CD4-positive, alpha-beta T cell treated with Interferon gamma for 1 hour (primary cell): ENCODE data around the gene PLAAT5.
"Not testable (repeated sequence)": the region's sequence is repeated elsewhere in the genome, so short reads cannot be mapped to it uniquely, and the experiment has no call there.

Experiments
- DNase-seq: peaks from one replicate; pipeline ENCODE4 v3.0.0-alpha.2; 2020

Gene PLAAT5

DNA sequence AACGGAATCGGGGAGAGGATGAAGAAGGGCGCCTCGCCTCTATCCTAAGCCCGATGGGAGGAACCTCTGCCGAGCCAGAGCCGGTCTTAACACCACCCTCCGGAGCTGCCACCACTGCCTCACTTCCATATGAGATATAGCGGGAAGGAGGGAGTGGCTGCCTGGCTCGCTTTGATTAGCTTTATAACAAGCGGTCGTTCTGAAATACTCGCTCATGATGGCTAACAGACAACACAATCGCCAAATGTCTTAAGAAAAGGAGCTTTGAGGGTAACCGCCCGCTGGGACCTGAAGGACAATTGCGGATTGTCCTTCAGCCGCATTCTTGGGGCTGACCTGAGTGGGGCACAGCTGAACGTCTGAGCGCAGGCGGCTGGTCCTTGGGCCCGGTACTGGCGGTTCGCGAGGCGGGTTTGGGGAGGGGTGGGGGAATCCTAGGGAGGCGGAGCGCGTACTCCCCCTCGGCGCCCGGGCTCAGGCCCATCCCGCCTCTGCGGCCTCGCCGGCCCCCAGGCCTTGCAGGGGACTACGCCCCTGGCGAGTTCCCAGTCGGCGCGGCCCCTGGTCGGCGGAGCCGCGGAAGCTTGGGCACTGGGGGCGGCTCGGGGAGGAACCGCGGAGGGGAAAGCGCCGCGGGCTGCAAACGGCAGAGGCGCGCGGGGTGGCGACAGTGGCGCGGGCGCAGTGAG is at the start of gene PLAAT5:
PLAAT5 (minus strand) TSS at position 617 of the 689 bp plus-strand sequence; CDS start at position 484, 133 bp downstream.
- DNase-seq: no peak

GRCh38 chr11:63537293-63538101 is 46.5 kb upstream of the PLAAT5 start:
- peak; percentile 38 for DNase-seq

GRCh38 chr11:63536669-63537292 is 45.8 kb upstream of the PLAAT5 start, which contains the start of gene PLAAT4:
Gene PLAAT4, plus strand, starts transcription at chr11:63536808. Its CDS starts 61 bp downstream, at chr11:63536869.
- DNase-seq: peak; percentile 37

GRCh38 chr11:63535734-63536133 is 44.8 kb upstream of the PLAAT5 start:
- DNase-seq: peak; percentile 18

- DNase-seq: peak; percentile 25
Observed at GRCh38 chr11:63534895-63535461, 44.0 kb upstream of the PLAAT5 start.

DNA sequence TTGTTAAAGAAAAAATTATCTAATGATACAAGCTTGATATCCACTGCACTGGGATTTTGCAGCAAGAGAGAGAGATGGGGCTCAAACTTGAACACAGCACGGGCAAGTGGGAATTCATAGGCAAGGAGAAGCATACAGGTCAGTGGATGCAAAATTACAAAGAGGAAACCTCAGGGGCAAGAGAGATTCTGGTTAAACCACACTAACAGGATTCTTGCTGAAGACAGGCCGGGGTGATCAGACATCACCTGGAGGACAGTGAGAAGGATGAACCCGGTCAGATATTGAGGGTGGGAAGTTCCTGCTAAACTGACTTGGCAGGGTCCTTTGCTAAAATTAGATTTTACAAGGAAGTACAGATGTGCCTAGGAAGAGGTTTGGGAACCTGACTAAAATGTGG is 43.1 kb upstream of the PLAAT5 start:
- no peak for DNase-seq

- DNase-seq: no peak
Observed at GRCh38 chr11:63532799-63533475, 42.0 kb upstream of the PLAAT5 start.

- DNase-seq: no peak
Observed at GRCh38 chr11:63532117-63532516, 41.1 kb upstream of the PLAAT5 start.

DNA sequence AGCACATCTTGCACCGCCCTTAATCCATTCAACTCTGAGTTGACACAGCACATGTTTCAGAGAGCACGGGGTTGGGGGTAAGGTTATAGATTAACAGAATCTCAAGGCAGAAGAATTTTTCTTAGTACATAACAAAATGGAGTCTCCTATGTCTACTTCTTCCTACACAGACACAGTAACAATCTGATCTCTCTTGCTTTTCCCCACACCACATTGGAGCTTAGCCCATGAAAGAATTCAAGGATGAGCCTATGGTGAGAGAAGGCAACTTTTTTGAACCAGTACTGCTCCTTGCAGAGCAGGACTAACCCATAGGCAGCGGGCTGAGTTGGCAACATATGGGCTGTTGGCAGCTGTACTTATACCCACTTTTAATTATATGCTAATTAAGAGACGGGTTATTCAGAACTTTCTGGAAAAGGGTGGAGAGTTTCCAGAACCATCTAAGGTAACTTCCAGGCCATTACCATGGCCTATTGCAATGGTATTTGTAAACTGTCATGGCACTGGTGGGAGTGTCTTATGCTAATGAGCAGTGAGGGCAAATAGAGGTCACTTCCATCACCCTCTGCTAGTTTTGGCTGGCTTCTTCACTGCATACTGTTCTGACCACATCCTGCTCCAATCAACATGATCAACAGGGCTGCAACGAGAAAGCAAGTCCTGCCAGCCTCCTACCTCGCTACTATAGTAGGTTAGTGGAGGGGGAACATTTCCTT is 40.3 kb upstream of the PLAAT5 start:
- peak; percentile 72 for DNase-seq

DNA sequence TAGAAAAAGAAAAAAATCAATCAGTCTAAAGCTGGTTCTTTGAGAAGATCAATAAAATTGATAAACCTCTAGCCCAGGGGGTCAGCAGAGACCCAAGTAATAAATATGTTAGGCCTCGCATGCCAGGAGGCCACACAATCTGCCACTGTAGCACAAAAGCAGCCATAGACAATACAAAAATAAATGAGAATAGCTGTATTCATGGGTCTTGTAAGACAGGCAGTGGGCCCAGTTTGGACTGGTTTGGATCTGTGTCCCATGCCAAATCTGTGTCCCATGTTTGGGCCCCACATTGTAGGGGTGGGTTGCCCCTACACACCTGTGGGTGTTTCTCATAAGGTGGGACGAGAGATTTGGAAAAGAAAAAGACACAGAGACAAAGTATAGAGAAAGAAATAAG is 39.1 kb upstream of the PLAAT5 start:
- no peak for DNase-seq

- DNase-seq: not testable (repeated sequence)
Observed at GRCh38 chr11:63529373-63529772, 38.4 kb upstream of the PLAAT5 start.

DNA sequence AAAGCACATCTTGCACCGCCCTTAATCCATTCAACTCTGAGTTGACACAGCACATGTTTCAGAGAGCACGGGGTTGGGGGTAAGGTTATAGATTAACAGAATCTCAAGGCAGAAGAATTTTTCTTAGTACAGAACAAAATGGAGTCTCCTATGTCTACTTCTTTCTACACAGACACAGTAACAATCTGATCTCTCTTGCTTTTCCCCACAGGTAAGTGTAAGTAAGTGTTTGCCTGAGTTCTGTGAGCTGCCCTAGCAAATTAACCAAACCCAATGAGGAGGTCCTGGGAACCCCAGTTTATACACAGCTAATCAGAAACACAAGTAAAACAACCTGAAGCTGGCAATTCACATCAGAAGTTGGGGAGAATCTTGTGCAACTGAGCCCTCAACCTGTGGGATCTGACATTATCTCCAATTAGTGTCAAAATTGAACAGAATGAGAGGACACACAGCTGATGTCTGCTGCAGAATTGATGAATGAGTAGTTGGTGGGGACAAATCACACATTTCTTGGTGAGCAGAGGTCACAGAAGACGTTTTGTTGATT is 37.8 kb upstream of the PLAAT5 start:
- not testable (repeated sequence) for DNase-seq

GRCh38 chr11:63528156-63528555 is 37.2 kb upstream of the PLAAT5 start:
- not testable (repeated sequence) for DNase-seq

- DNase-seq: no peak
Observed at GRCh38 chr11:63527667-63528066, 36.7 kb upstream of the PLAAT5 start.

- DNase-seq: no peak
Observed at GRCh38 chr11:63523151-63523550, 32.2 kb upstream of the PLAAT5 start.

DNA sequence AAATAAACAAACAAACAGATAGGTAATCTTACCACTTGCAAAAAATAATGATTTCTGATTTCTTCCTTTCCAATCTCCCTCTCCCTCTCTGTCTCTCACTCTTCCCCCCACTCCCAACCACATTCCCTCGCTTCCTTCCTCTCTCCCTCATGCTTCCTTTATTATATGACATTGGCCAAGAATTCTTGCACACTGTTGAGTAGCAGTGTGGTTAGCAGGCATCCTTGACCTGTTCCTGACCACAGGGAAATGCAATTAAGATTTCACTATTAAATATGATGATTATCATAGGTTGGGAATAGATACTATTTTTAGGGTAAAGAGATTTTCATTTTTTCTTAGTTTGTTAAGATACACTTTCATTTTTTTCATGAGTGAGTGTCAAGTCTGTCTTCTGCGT is 30.9 kb upstream of the PLAAT5 start:
- DNase-seq: no peak

- no peak for DNase-seq
Observed at GRCh38 chr11:63520606-63521170, 29.7 kb upstream of the PLAAT5 start.

- no peak for DNase-seq
Observed at GRCh38 chr11:63518548-63518947, 27.6 kb upstream of the PLAAT5 start.

- no peak for DNase-seq
Observed at GRCh38 chr11:63517156-63517555, 26.2 kb upstream of the PLAAT5 start.

DNA sequence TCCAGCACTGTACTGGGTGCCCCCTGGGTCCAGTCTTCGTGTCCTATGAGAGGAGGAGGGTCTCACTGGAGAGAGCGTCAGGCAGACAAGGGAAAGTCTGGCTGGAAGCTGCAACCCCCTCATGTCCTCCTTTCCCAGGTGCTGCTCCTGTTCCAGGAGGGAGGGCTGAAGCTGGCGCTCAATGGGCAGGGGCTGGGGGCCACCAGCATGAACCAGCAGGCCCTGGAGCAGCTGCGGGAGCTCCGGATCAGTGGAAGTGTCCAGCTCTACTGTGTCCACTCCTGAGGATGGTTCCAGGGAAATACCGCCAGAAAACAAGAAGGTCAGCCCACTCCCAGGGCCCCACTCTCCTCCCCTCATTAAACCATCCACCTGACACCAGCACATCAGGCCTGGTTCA is 25.1 kb upstream of the PLAAT5 start:
- no peak for DNase-seq

GRCh38 chr11:63512816-63513215 is 21.8 kb upstream of the PLAAT5 start:
- no peak for DNase-seq
